GM12878 (cell line): Measurements from ENCODE around the gene FHOD3. TPM values are rescaled to one million over a fixed set of nuclear protein-coding genes. Genes with fewer than 3 reads are reported as not detected.

ENCODE experiments used
- ATAC-seq: fragments of 200-7000 bp; cut with Tn5 transposase; 3 replicates; pipeline ENCODE4 v1.9.1; 2020; ENCODE audit warnings: mild to moderate bottlenecking, moderate library complexity
- BruUV-seq: library from RNA; stranded (reverse); fragments of 400-500 nt; replicated peaks from 2 replicates; lab custom pipeline; 2021; lab: Mats Ljungman, UMichigan
- CTCF ChIA-PET: fragments of 300-600 bp; sonication (Branson Sonifier 250); formaldehyde crosslinking; extraction: SDS; loops from one replicate; lab custom pipeline; 2021; ENCODE audit warnings: inconsistent platforms; lab: Yijun Ruan, JAX
- POLR2A ChIA-PET: fragments of 350-600 bp; formaldehyde crosslinking; extraction: SDS; loops from one replicate; lab custom pipeline; 2021; ENCODE audit warnings: inconsistent platforms; lab: Charles Lee
- RAD21 ChIA-PET: fragments of 300-600 bp; sonication (Branson Sonifier 250); formaldehyde crosslinking; loops from one replicate; lab custom pipeline; 2023; ENCODE audit warnings: antibody characterized with exemption; ENCODE audit not compliant: unreplicated experiment; lab: Charles Lee
- SMC1A ChIA-PET: fragments of 300-600 bp; sonication (Branson Sonifier 250); formaldehyde crosslinking; loops from one replicate; lab custom pipeline; 2023; ENCODE audit not compliant: unreplicated experiment, uncharacterized antibody; lab: Charles Lee
- DNase-seq: peaks from one replicate; pipeline ENCODE4 v3.0.0-alpha.2; 2011; ENCODE audit warnings: low read depth, low spot score
- FAIRE-seq: peaks from 3 replicates; lab custom pipeline; 2011; peaks lifted over from hg19 to GRCh38; lab: Jason Lieb, UNC
- H2AFZ ChIP-seq: 2 replicates; pipeline ENCODE4 v1.6.0; 2011; ENCODE audit warnings: low read depth, low read length, control low read depth; ENCODE audit not compliant: control insufficient read depth
- H3K27ac ChIP-seq: 2 replicates; pipeline ENCODE4 v1.5.1; 2011; ENCODE audit warnings: control low read depth; ENCODE audit not compliant: control insufficient read depth, insufficient read depth
- H3K27me3 ChIP-seq, 2 experiments: replicated peaks in 1 of 2; 2 replicates each; pipeline versions ENCODE4 v1.6.0 to v1.6.1; 2011; ENCODE audit warnings: low read length in 1 of 2; ENCODE audit not compliant: control insufficient read depth in 2 of 2, insufficient read depth in 2 of 2
- H3K36me3 ChIP-seq, 2 experiments: 2 replicates each; pipeline ENCODE4 v1.5.1; 2011; ENCODE audit warnings: low read length in 1 of 2; ENCODE audit not compliant: control insufficient read depth in 2 of 2, insufficient read depth in 2 of 2
- H3K4me1 ChIP-seq: 2 replicates; pipeline ENCODE4 v1.6.1; 2011; ENCODE audit warnings: mild to moderate bottlenecking, low read length, moderate library complexity, mixed read lengths; ENCODE audit not compliant: control insufficient read depth, insufficient read depth
- H3K4me2 ChIP-seq: 2 replicates; pipeline ENCODE4 v1.6.0; 2011; ENCODE audit warnings: control low read depth; ENCODE audit not compliant: control insufficient read depth, insufficient read depth
- H3K4me3 ChIP-seq: fragments of 200-600 bp; sonication (generic); 2 replicates; pipeline ENCODE4 v1.5.1; 2016
- H3K79me2 ChIP-seq: 2 replicates; pipeline ENCODE4 v1.6.0; 2011; ENCODE audit warnings: low read length; ENCODE audit not compliant: control insufficient read depth, insufficient read depth
- H3K9ac ChIP-seq: 2 replicates; pipeline ENCODE4 v1.8.0; 2011; ENCODE audit warnings: low read length, control low read depth, mixed read lengths; ENCODE audit not compliant: control insufficient read depth, insufficient read depth
- H3K9me3 ChIP-seq: replicated peaks from 3 replicates; pipeline ENCODE4 v1.5.1; 2011; ENCODE audit warnings: mild to moderate bottlenecking, low read length; ENCODE audit not compliant: control insufficient read depth, insufficient read depth
- H4K20me1 ChIP-seq: 2 replicates; pipeline ENCODE4 v1.6.0; 2011; ENCODE audit not compliant: control insufficient read depth, insufficient read depth
- CBX5 ChIP-seq: sonication (generic); IDR thresholded peaks from 2 replicates; pipeline ENCODE4 v1.6.1; 2016; ENCODE audit warnings: low read depth, moderate library complexity, mild to moderate bottlenecking, inconsistent platforms
- CHD4 ChIP-seq: fragments of 200-600 bp; sonication (generic); IDR thresholded peaks from 2 replicates; pipeline ENCODE4 v1.6.1; 2016; ENCODE audit warnings: mild to moderate bottlenecking
- IRF4 ChIP-seq: IDR thresholded peaks from 2 replicates; pipeline ENCODE4 v1.6.1; 2011; ENCODE audit warnings: low read depth, low read length
- IRF5 ChIP-seq: fragments of 450-650 bp; IDR thresholded peaks from 2 replicates; pipeline ENCODE4 v1.6.1; 2017; ENCODE audit warnings: borderline replicate concordance
- LARP7 ChIP-seq: fragments of 450-650 bp; IDR thresholded peaks from 2 replicates; pipeline ENCODE4 v1.6.1; 2017; ENCODE audit warnings: mild to moderate bottlenecking
- NFIC ChIP-seq: IDR thresholded peaks from 2 replicates; pipeline ENCODE4 v1.6.1; 2012; ENCODE audit warnings: low read depth, mild to moderate bottlenecking, inconsistent platforms, low read length, moderate library complexity
- NFYA ChIP-seq: IDR thresholded peaks from 2 replicates; pipeline ENCODE4 v1.6.1; 2011; ENCODE audit warnings: low read depth, mild to moderate bottlenecking, low read length, improper control_type of control experiment, borderline replicate concordance
- NR2C1 ChIP-seq: fragments of 450-650 bp; IDR thresholded peaks from 2 replicates; pipeline ENCODE4 v1.6.1; 2017; ENCODE audit warnings: antibody characterized with exemption, mild to moderate bottlenecking, moderate library complexity
- POLR2AphosphoS2 ChIP-seq: IDR thresholded peaks from 2 replicates; pipeline ENCODE4 v1.6.1; 2011; ENCODE audit warnings: low read depth, mild to moderate bottlenecking, low read length, improper control_type of control experiment, moderate library complexity
- SMAD1 ChIP-seq: fragments of 450-650 bp; IDR thresholded peaks from 2 replicates; pipeline ENCODE4 v1.6.1; 2018; ENCODE audit warnings: mild to moderate bottlenecking, low read depth; ENCODE audit not compliant: partially characterized antibody
- WGBS: methylation state at CpG from one replicate; pipeline ENCODE4 v1.1.6; 2016; ENCODE audit warnings: low lambda C conversion rate; ENCODE audit not compliant: insufficient replicate concordance, insufficient coverage; ENCODE audit errors: missing lambda C conversion rate; 5-methylcytosine and 5-hydroxymethylcytosine counted together
- in situ Hi-C: fragments of 300-500 bp; cut with MboI; formaldehyde crosslinking; loops from 9 replicates; pipeline ENCODE4 v1.14.3; 2018; ENCODE audit warnings: mixed read lengths
- intact Hi-C: fragments of 100-400 bp; cut with micrococcal nuclease; formaldehyde crosslinking; loops from one replicate; pipeline ENCODE4 v1.14.2; 2022; ENCODE audit not compliant: unreplicated experiment
- polyA plus RNA-seq, 11 experiments: library from polyadenylated mRNA; depleted of rRNA in 4 of 11; unstranded in 6 of 11; stranded (reverse) in 5 of 11; fragments of >200 nt; fragmentation: Nextera tagmentation in 4 of 11; fragmentation: Illumina TruSeq in 1 of 11; extraction: Ambion mirVana in 4 of 11; extraction: Trizol in 1 of 11; gene quantifications; 1 replicate in 1 of 11; 2 replicates in 10 of 11; pipeline versions ENCODE4 v1.2.1 to v1.2.3, GENCODE V29; 2011 to 2016; ENCODE audit warnings: inconsistent platforms in 2 of 11, missing spikeins in 2 of 11, low read depth in 1 of 11
- total RNA-seq, 4 experiments: library from RNA; depleted of rRNA in 3 of 4; stranded (reverse); fragments of >200 nt in 3 of 4; fragmentation: Illumina TruSeq in 1 of 4; extraction: Trizol in 1 of 4; gene quantifications; 2 replicates each; pipeline versions ENCODE4 v1.2.1 to v1.2.3, GENCODE V29; 2013 to 2021
- TF ChIP-seq, protein P1 (sequence below): IDR thresholded peaks from 2 replicates; pipeline ENCODE4 v1.6.1; 2012; ENCODE audit warnings: low read depth, low read length, improper control_type of control experiment

Gene FHOD3
- total and polyA plus RNA-seq, 10 of the 15 experiments (the other 5 are each of a cell fraction or from before 2014, with no cell fraction given), result 0.77 to 26.7 (median 10.4) TPM

- BruUV-seq, result no TSS peak
- Histone ChIP-seq H3K4me1 (no peaks in the 10 kb centered on the region), H3K27me3 (no peaks in the 10 kb centered on the region), H3K79me2 (no peaks in the 10 kb centered on the region), H3K27ac (no peak overlapping the region), H3K36me3 (no peaks in the 10 kb centered on the region), H3K9me3 (no peaks in the 10 kb centered on the region), H2AFZ (no peak overlapping the region), H3K4me3 (no peak overlapping the region), H3K4me2 (no peak overlapping the region), H3K9ac (no peak overlapping the region), H4K20me1 (no peaks in the 10 kb centered on the region)
- ChIA-PET POLR2A (no interaction called here), SMC1A (no interaction called here), CTCF (no interaction called here), RAD21 (no interaction called here)
- in situ Hi-C loops, result no loop called here
- TF ChIP-seq NFYA (no peak), CHD4 (no peak), IRF4 (no peak), IRF5 (no peak), POLR2AphosphoS2 (no peak), NR2C1 (no peak), CBX5 (no peak), LARP7 (no peak), SMAD1 (no peak), NFIC (no peak)
- TF ChIP-seq, protein P1, sequence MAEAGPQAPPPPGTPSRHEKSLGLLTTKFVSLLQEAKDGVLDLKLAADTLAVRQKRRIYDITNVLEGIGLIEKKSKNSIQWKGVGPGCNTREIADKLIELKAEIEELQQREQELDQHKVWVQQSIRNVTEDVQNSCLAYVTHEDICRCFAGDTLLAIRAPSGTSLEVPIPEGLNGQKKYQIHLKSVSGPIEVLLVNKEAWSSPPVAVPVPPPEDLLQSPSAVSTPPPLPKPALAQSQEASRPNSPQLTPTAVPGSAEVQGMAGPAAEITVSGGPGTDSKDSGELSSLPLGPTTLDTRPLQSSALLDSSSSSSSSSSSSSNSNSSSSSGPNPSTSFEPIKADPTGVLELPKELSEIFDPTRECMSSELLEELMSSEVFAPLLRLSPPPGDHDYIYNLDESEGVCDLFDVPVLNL, result no peak
- FAIRE-seq (no peak), DNase-seq (no peak), ATAC-seq (no peak)
- intact Hi-C loops, result no loop called here
- 19% methylated on average over 4 of the region's 4 CpGs for WGBS
Observed at GRCh38 chr18:36700955-36701354, 403.4 kb downstream of the FHOD3 start.
